CD4-positive, alpha-beta T cell treated with Interleukin-4 for 4 hours (primary cell): ENCODE data around the gene RGS19.
A peak's percentile ranks its signal among the peaks of the same experiment; 100 is the strongest.

Source experiments
- DNase-seq: peaks from one replicate; pipeline ENCODE4 v3.0.0-alpha.2; 2020

The RGS19 gene

DNA sequence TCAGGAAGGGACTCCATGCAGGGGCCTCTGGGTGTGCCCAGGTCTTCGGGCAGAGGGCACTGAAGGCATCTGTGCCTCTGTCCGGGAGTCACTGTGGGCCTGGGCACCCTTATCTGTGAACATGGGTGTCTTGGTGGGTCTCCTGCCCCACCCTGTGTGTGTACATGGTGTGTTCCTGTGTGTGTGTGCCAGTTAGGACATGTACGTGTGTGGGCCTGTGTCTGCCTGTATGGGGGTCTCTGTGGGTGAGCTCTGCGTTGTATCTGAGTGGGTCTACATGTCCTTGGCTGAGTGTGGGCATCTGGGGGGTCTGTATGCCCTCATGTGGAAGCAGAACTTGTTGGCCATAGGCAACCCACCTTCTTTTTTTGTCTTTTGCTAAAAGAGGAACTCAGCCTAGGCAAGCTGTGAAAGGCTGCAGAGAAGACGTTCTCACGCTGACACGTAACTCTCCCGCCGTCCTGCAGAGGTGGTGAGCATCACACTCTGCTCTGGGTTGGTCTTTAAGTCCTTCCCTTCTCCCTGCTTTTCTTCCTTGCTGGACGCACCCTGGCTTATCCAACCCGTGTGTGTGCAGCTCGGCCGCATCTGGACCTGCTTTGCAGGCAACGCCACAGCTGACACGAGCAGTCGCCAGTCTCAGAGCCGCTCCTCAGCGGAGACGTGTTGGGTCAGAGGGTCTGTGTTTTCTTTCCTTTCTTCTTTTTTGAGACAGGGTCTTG lies 28.6 kb upstream of the RGS19 start:
- no peak for DNase-seq

- DNase-seq, result no peak
Measured at GRCh38 chr20:64106981-64107735, 27.8 kb upstream of the RGS19 start, which contains the start of gene NPBWR2. NPBWR2 (minus strand) TSS chr20:64107565; CDS start chr20:64106831, 734 bp downstream.

DNA sequence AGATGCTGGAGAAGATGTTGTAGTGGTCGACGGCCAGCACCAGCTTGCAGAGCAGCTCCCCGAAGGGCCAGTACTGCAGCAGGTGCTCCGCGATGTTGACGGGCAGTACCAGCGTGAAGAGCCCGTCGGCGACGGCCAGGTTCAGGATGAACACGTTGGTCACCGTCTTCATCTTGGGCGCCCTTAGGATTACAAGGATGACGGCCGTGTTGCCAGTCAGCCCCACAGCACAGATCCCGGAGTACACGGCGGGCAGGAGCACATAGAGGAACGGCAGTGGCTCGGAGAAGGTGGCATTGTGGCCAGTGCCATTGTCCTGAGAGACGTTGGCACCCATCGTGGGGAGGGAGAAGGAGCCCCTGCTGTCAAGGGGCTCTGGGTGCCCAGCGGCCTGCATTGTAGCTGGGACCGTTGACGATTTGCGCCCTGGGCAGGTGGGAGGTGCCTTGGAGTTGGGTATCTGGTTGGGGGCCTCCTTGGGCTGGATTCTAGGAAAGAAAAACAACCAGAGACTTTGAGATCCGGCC lies 27.2 kb upstream of the RGS19 start:
- no peak for DNase-seq

- DNase-seq, result no peak
Measured at GRCh38 chr20:64105846-64106434, 26.6 kb upstream of the RGS19 start.

- DNase-seq, result no peak
Measured at GRCh38 chr20:64104667-64105451, 25.5 kb upstream of the RGS19 start.

- DNase-seq, result no peak
Measured at GRCh38 chr20:64103871-64104666, 24.8 kb upstream of the RGS19 start.

DNA sequence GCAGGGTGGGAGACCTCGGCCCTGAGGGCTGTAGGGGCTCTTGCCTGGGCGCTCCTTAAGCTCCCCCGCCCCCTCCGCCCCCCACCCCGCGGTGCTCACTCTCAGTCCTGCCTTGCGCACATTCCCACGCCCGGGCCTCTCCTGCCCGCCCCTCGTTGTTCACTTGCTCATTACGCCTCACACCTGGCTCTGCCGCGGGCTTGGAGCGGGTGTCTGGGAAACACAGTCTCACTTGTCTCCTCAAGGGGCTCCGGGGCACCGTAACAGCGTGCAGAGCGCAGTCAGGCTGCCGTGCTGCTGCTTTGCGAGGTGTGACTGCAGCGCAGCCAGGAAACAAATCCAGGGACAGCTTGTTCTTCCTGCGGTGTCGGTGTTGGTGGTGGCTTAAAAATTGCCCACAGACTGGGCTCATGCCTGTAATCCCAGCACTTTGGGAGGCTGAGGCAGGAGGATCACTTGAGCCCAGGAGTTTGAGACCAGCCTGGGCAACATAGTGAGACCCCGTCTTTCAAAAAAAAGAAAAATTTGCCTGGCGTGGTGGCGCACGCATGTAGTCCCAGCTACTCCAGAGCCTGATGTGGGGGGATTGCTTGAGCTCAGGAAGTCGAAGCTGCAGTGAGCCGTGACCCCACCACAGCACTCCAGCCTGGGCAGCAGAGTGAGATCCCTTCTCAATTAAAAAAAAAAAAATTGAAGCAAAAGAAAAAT lies 23.5 kb upstream of the RGS19 start:
- DNase-seq, result no peak

- peak; percentile 36 for DNase-seq
Measured at GRCh38 chr20:64101731-64102621, 22.7 kb upstream of the RGS19 start.

DNA sequence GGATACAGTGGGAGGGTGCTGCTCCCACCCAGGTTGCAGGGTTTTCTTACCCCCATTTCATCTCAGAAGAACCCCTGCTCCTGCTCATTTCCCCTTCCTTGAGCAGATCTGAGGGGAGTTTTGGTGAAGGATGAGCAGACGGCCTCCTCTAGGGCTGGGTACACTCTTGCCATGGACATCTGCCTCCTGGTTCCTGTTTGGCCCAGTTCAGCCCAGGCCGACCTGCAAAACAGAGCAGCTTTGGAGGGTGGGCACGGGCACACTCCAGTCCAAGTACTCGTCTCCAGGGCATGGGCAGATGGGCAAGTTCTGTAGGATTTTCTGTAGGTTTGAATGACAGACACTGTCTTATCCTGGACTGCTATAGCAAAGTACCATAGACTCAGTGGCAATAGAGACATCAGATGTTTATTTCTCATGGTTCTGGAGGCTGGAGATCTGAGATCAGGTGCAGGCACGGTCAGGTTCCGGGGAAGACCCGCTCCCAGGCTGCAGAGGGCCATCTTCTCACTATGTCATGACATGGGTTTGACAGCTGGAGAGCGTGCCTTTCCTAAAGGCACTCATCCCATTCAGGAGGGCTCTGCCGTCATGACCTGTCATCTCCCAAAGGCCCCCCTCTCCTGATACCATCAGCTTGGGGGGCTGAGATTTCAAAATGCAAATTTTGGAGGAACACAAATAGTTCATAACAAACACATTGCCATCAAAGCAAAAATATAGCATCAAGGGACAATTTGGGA lies 21.8 kb upstream of the RGS19 start:
- no peak for DNase-seq

GRCh38 chr20:64100566-64100888 lies 21.2 kb upstream of the RGS19 start:
- no peak for DNase-seq

DNA sequence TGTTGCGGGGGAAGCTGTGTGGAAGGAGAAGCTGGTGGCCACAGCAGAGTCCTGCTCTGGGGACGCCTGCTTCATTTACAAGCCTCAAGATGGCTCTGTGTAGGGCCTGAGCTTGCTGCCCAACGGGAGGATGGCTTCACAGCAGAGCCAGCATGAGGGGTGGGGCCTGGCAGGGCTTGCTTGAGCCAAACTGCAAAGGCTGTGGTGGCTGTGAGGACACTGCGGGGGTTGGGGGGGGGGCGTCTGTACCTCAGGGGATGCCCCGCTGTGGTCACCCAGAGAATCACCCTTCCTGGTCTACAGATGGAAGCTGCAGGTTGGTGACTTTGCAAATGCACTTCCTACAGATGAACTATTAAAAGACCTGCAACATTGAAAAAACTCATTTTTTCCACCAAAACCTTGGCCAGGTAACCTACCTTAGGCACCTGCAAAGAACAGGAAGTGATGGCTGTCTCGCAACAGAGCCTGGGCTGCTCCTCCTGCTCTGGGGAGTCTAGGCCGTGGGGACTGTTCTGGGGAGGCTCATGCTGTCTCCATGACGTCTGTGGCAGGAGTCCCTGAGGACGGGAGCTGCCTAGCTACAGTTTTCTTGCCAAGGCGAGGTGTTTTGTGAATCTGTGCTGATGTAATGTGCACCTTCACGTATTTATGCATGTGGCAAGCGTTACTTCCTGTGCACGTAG lies 20.7 kb upstream of the RGS19 start:
- DNase-seq, result no peak

DNA sequence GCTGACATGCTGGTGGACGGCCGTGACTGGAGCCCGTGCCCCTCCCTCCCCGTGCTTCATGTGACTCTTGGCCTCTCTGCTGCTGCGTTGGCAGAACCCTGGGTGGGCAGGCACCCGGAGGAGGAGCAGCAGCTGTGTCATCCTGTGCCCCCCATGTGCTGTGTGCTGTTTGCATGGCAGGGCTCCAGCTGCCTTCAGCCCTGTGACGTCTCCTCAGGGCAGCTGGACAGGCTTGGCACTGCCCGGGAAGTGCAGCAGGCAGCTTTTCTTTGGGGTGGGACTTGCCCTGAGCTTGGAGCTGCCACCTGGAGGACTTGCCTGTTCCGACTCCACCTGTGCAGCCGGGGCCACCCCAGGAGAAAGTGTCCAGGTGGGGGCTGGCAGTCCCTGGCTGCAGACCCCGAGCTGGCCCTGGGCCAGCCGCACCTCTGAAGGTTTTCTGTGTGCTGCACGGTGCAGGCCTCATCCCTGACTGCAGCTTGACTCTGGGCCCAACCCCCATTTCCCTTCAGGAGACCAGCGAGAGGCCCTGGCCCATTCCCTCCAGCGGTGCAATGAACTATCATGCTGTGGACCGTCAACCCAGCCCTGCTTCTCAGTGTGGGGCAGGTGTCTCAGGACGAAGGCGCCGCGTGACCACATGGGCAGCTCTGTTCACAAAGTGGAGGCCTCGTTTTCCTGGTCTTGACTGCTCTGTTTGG lies 19.9 kb upstream of the RGS19 start:
- no peak for DNase-seq

GRCh38 chr20:64098471-64099013 lies 19.2 kb upstream of the RGS19 start:
- DNase-seq, result no peak

DNA sequence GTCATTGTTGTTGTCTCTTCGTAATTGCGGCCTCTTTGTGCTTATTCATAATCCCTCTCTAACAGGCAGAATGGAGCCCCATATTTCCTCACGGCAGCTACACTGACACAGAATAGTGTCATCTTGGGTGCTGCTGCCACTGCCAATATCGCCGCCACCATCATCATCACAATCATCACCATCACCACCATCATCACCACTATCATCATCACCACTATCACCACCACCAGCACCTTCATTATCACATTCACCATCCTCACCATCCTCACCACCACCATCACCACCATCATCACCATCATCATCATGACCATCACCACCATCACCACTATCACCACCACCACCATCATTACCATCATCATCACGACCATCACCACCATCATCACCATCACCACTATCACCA lies 17.2 kb upstream of the RGS19 start:
- no peak for DNase-seq

DNA sequence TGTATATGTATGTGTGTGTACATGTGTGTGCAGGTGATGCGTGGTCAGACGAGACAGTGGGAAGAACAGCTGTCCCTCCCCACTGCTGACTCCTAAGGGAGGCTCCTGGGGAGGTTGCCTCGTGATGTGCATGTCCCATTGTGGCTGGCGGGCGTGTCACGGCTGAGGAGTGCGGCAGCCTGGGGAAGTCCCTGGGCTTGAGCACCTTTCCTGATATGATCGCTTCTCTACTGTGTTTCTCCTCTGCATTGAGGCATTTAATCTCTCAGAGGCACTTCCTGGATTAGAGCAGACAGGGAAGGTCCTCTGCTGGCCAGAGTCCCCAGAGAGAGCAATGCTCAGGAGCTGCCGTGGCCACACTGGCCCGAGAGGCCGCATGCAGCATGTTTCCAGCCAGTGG lies 16.6 kb upstream of the RGS19 start:
- no peak for DNase-seq

DNA sequence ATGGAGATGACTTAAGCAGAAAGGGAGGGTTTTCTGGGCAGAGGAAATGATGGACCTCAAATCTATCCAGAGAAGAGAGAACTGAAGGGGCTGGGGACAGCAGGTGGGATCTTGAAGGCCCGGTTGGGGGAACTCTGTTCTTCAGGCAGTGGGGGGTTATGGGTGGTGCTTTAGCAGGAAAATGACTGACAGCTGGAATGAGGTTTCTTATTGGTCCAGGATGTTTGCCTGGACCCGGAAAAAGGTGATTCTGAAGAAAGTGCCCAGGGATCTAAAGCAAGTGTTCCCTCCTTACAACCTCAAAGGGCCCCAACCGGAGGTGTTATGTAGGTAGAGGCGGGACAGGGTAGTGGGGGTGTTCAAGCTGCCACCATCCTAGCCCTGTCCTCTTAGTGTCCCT lies 16.1 kb upstream of the RGS19 start:
- DNase-seq, result no peak

DNA sequence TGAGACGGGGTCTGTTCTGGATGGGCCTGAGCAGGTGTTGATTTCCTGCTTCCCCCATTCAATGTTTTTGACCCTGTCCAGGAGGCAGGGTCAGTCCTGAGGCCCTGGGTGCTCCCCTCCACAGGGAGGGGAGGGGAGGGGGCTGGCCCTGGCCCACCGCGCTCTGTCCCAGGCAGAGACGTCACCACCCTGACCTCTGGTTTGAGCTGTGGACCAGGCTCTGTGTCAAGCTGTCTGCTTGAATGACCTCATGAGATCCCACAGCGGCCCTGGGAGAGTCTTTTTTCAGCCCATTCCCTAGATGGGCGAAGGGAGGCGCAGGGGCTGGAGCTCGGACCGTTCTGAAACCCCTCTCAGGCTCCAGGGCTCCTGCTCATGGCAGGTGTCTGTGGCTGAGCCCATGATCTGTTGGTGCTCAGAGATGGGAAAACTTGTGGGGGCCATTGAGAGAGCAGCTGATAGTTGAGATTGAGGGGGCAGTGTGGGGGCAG lies 13.7 kb upstream of the RGS19 start:
- no peak for DNase-seq
